SK-N-SH (cell line): ENCODE results near the gene ARL5C. TPM values are rescaled to one million over a fixed set of nuclear protein-coding genes. Genes with fewer than 3 reads are reported as not detected.
A peak's percentile ranks its signal among the peaks of the same experiment; 100 is the strongest.

Experiments used
- CTCF ChIA-PET: fragments of 300-600, 350-600 bp; formaldehyde crosslinking; extraction: SDS; loops from one replicate; lab custom pipeline; 2021; lab: Yijun Ruan, JAX
- POLR2A ChIA-PET: fragments of 350-600 bp; sonication (Branson Sonifier 250); formaldehyde crosslinking; extraction: SDS; loops from one replicate; lab custom pipeline; 2020; ENCODE audit warnings: antibody characterized with exemption, inconsistent platforms; lab: Yijun Ruan, JAX
- DNase-seq: peaks from one replicate; pipeline ENCODE4 v3.0.0; 2012
- H2AFZ ChIP-seq: fragments of 200-600 bp; sonication (generic); 2 replicates; pipeline ENCODE4 v1.8.1; 2016; ENCODE audit warnings: antibody characterized with exemption, mild to moderate bottlenecking, low read depth
- H3F3A ChIP-seq: fragments of 200-600 bp; sonication (generic); replicated peaks from 2 replicates; pipeline ENCODE3; 2016; ENCODE audit warnings: antibody characterized with exemption, mild to moderate bottlenecking; ENCODE audit not compliant: insufficient read depth
- H3K27ac ChIP-seq, 2 experiments: fragments of 200-500 bp in 1 of 2; fragments of 200-600 bp in 1 of 2; sonication (Bioruptor generic) in 1 of 2; sonication (generic), shearing (Covaris generic) in 1 of 2; 2 replicates each; pipeline versions ENCODE4 v1.5.1 to v1.6.1; 2014 to 2016; ENCODE audit warnings: low read depth in 2 of 2, inconsistent platforms in 1 of 2, low read length in 1 of 2, mild to moderate bottlenecking in 1 of 2, mixed read lengths in 1 of 2
- H3K27me3 ChIP-seq: fragments of 200-600 bp; sonication (generic), shearing (Covaris generic); 2 replicates; pipeline ENCODE4 v1.6.1; 2016; ENCODE audit warnings: mixed run types; ENCODE audit not compliant: insufficient read depth
- H3K36me3 ChIP-seq, 2 experiments: fragments of 200-500 bp in 1 of 2; fragments of 200-600 bp in 1 of 2; sonication (Bioruptor generic) in 1 of 2; sonication (generic) in 1 of 2; replicated peaks in 1 of 2; 2 replicates each; pipeline versions ENCODE3 to v1.5.1; 2014 to 2016; ENCODE audit warnings: low read length in 1 of 2, mild to moderate bottlenecking in 1 of 2; ENCODE audit not compliant: insufficient read depth in 2 of 2, control insufficient read depth in 1 of 2
- H3K4me1 ChIP-seq, 2 experiments: fragments of 200-500 bp in 1 of 2; fragments of 200-600 bp in 1 of 2; sonication (Bioruptor generic) in 1 of 2; sonication (generic), shearing (Covaris generic) in 1 of 2; 2 replicates each; pipeline versions ENCODE4 v1.5.1 to v1.6.1; 2014 to 2016; ENCODE audit warnings: low read depth in 1 of 2, low read length in 1 of 2, mixed run types in 1 of 2; ENCODE audit not compliant: insufficient read depth in 2 of 2, control insufficient read depth in 1 of 2
- H3K4me2 ChIP-seq: fragments of 200-600 bp; sonication (generic), shearing (Covaris generic); 2 replicates; pipeline ENCODE4 v1.6.1; 2017; ENCODE audit warnings: mixed run types
- H3K4me3 ChIP-seq, 2 experiments: fragments of 200-500 bp in 1 of 2; fragments of 200-600 bp in 1 of 2; sonication (Bioruptor generic) in 1 of 2; sonication (generic), shearing (Covaris generic) in 1 of 2; 2 replicates each; pipeline versions ENCODE4 v1.5.1 to v1.8.1; 2014 to 2016; ENCODE audit warnings: low read depth in 2 of 2, inconsistent platforms in 1 of 2, low read length in 1 of 2, mild to moderate bottlenecking in 1 of 2, mixed read lengths in 1 of 2, moderate library complexity in 1 of 2
- H3K79me2 ChIP-seq: fragments of 200-600 bp; sonication (generic); 2 replicates; pipeline ENCODE4 v1.8.1; 2017; ENCODE audit warnings: mild to moderate bottlenecking; ENCODE audit not compliant: insufficient read depth
- H3K9ac ChIP-seq: fragments of 200-600 bp; sonication (generic); 2 replicates; pipeline ENCODE4 v1.6.1; 2017; ENCODE audit warnings: mixed run types
- H3K9me2 ChIP-seq: fragments of 200-600 bp; sonication (generic); 2 replicates; pipeline ENCODE4 v1.6.1; 2017; ENCODE audit warnings: mixed run types
- H3K9me3 ChIP-seq: fragments of 200-600 bp; sonication (generic); 2 replicates; pipeline ENCODE4 v1.6.1; 2017; ENCODE audit warnings: mixed run types, mild to moderate bottlenecking, moderate library complexity
- H4K20me1 ChIP-seq: fragments of 200-600 bp; sonication (generic); 2 replicates; pipeline ENCODE4 v1.6.1; 2017; ENCODE audit warnings: mild to moderate bottlenecking, mixed run types; ENCODE audit not compliant: insufficient read depth
- CTCF ChIP-seq: fragments of 200-600 bp; sonication (generic); IDR thresholded peaks from 2 replicates; pipeline ENCODE4 v1.6.1; 2017; ENCODE audit warnings: antibody characterized with exemption, mild to moderate bottlenecking, moderate library complexity
- ELF1 ChIP-seq: IDR thresholded peaks from 2 replicates; pipeline ENCODE4 v1.4.0; 2012
- EP300 ChIP-seq, 2 experiments: IDR thresholded peaks; 2 replicates each; pipeline versions ENCODE4 v1.4.0 to v1.6.1; 2012; ENCODE audit warnings: borderline replicate concordance in 1 of 2, low read depth in 1 of 2, low read length in 1 of 2
- EZH2phosphoT487 ChIP-seq: fragments of 200-600 bp; sonication (generic); IDR thresholded peaks from 2 replicates; pipeline ENCODE4 v1.6.1; 2017; ENCODE audit warnings: low read depth, mixed run types, mild to moderate bottlenecking, antibody characterized with exemption, moderate library complexity, borderline replicate concordance
- FOXJ3 ChIP-seq: sonication (generic); formaldehyde crosslinking; IDR thresholded peaks from 2 replicates; pipeline ENCODE4 v1.5.1; 2020; ENCODE audit warnings: mild to moderate bottlenecking, missing genetic modification reagents
- FOXM1 ChIP-seq: IDR thresholded peaks from 2 replicates; pipeline ENCODE4 v1.4.0; 2012; ENCODE audit warnings: low read depth, mild to moderate bottlenecking
- GABPA ChIP-seq: IDR thresholded peaks from 2 replicates; pipeline ENCODE4 v1.4.0; 2012; ENCODE audit warnings: low read depth, mild to moderate bottlenecking
- IRF3 ChIP-seq: fragments of 150-350 bp; IDR thresholded peaks from 2 replicates; pipeline ENCODE4 v1.6.1; 2016; ENCODE audit warnings: mild to moderate bottlenecking, low read depth, low read length
- MAX ChIP-seq: IDR thresholded peaks from 2 replicates; pipeline ENCODE4 v1.4.0; 2012; ENCODE audit warnings: low read depth
- NFIC ChIP-seq: IDR thresholded peaks from 2 replicates; pipeline ENCODE4 v1.4.0; 2012; ENCODE audit warnings: borderline replicate concordance
- NRF1 ChIP-seq: IDR thresholded peaks from 2 replicates; pipeline ENCODE4 v1.6.1; 2012; ENCODE audit warnings: low read depth, mild to moderate bottlenecking, low read length
- RAD21 ChIP-seq: IDR thresholded peaks from 2 replicates; pipeline ENCODE4 v1.6.1; 2012; ENCODE audit warnings: mild to moderate bottlenecking, low read length
- RCOR1 ChIP-seq: fragments of 150-350 bp; IDR thresholded peaks from 2 replicates; pipeline ENCODE4 v1.6.1; 2017; ENCODE audit warnings: antibody characterized with exemption, low read length
- REST ChIP-seq: IDR thresholded peaks from 2 replicates; pipeline ENCODE4 v1.6.1; 2012; ENCODE audit warnings: mild to moderate bottlenecking, low read depth, low read length, moderate library complexity
- SMC3 ChIP-seq: IDR thresholded peaks from 2 replicates; pipeline ENCODE4 v1.6.1; 2012; ENCODE audit warnings: low read depth, low read length, improper control_type of control experiment
- TEAD4 ChIP-seq: IDR thresholded peaks from 2 replicates; pipeline ENCODE4 v1.4.0; 2012; ENCODE audit warnings: mild to moderate bottlenecking, borderline replicate concordance; ENCODE audit not compliant: insufficient read depth
- WGBS: methylation state at CpG from one replicate; pipeline ENCODE4 v1.1.6; 2017; ENCODE audit warnings: low lambda C conversion rate; 5-methylcytosine and 5-hydroxymethylcytosine counted together
- polyA plus RNA-seq, 3 experiments: library from polyadenylated mRNA; depleted of rRNA; stranded (reverse); fragments of >200 nt; gene quantifications; 2 replicates each; pipeline ENCODE4 v1.2.3, GENCODE V29; 2012

ARL5C gene
- polyA plus RNA-seq, 1 of the 3 experiments (the other 2 are of a cell fraction): not detected

GRCh38 chr17:39153599-39154051, 12.3 kb downstream of the ARL5C start (continued):
- TF ChIP-seq IRF3 (no peak), NRF1 (peak; percentile 31; the same call in 1 of the 2 replicates), EP300 (IDR thresholded peaks at IDR 0.05; ENCODE audit: borderline replicate concordance in 1 of 2, low read depth in 1 of 2, low read length in 1 of 2) (peak in 1 of 2 experiments; percentile 54; a peak in 1 of 4 replicates), RAD21 (no peak)

GRCh38 chr17:39151943-39152818, 13.8 kb downstream of the ARL5C start:
- H3K36me3 ChIP-seq: no peaks in the 10 kb centered on the region
- POLR2A ChIA-PET: interaction anchor here (0.7 to 1.6 kb wide), 3 partner anchors 44 to 227 kb away, joined by 3 to 6 read pairs (median 4); partner anchors contain the start of gene LASP1NB

More at GRCh38 chr17:39151943-39152818, 13.8 kb downstream of the ARL5C start:
- H3K9ac ChIP-seq: no peak overlapping the region
- WGBS: 45% methylated on average over 23 of the region's 25 CpGs
- no peaks in the 10 kb centered on the region for H4K20me1 ChIP-seq
- no peaks in the 10 kb centered on the region for H3K9me2 ChIP-seq
- H3K27ac ChIP-seq: no peak overlapping the region
- peak; percentile 52 for DNase-seq
- no peaks in the 10 kb centered on the region for H3K9me3 ChIP-seq
- peaks cover 0 to 20% of the 10 kb centered on the region in 2 experiments; a peak in 1 of 4 replicates for H3K4me1 ChIP-seq
- peak overlapping the region; percentile 83 to 89 for H3K4me3 ChIP-seq
- H3F3A ChIP-seq: peaks cover 12% of the 10 kb centered on the region
- H3K79me2 ChIP-seq: no peaks in the 10 kb centered on the region
- CTCF ChIA-PET: interaction anchor here (0.6 to 6.2 kb wide), 54 partner anchors 9 to 400 kb away, joined by 3 to 174 read pairs (median 5); partner anchors contain the start of genes ARL5C, LASP1, LASP1NB and PIP4K2B
- H2AFZ ChIP-seq: peak overlapping the region; percentile 95
- H3K27me3 ChIP-seq: peaks cover 13% of the 10 kb centered on the region; the same call in 1 of the 2 replicates
- peak overlapping the region; percentile 88 for H3K4me2 ChIP-seq
- TF ChIP-seq SMC3 (no peak), CTCF (no peak), FOXM1 (no peak), REST (no peak), FOXJ3 (no peak), TEAD4 (no peak), RCOR1 (no peak), NFIC (no peak), ELF1 (no peak), GABPA (no peak), MAX (no peak), EZH2phosphoT487 (no peak), EP300 (IDR thresholded peaks at IDR 0.05; ENCODE audit: borderline replicate concordance in 1 of 2, low read depth in 1 of 2, low read length in 1 of 2) (no peak)
